Lung (tissue), 13 donors: ENCODE results near the gene ASB18. TPM values are rescaled to one million over a fixed set of nuclear protein-coding genes. Genes with fewer than 3 reads are reported as not detected.

ENCODE experiments used
- ATAC-seq: fragments of 200-7000 bp; cut with Tn5 transposase; one replicate; pipeline ENCODE4 v1.9.1; 2020; ENCODE audit warnings: moderate number of reproducible peaks; ENCODE audit not compliant: insufficient read depth, low FRiP score
- DNase-seq, 3 donors: peaks; one replicate each; pipeline ENCODE4 v3.0.0-alpha.2; 2013 to 2017
- H3K27ac ChIP-seq, 2 donors: one replicate each; pipeline ENCODE4 v1.5.1; 2013; ENCODE audit warnings: mild to moderate bottlenecking in 2 of 2, moderate library complexity in 2 of 2, control low read depth in 1 of 2, inconsistent platforms in 1 of 2, low read depth in 1 of 2, low read length in 1 of 2
- H3K27me3 ChIP-seq, 3 donors: one replicate each; pipeline ENCODE4 v1.5.1; 2013; ENCODE audit warnings: low read length in 2 of 3; ENCODE audit not compliant: control insufficient read depth in 3 of 3, insufficient read depth in 3 of 3
- H3K36me3 ChIP-seq, 4 donors: one replicate each; pipeline ENCODE4 v1.5.1; 2013; ENCODE audit warnings: low read length in 4 of 4, mild to moderate bottlenecking in 1 of 4, moderate library complexity in 1 of 4; ENCODE audit not compliant: control insufficient read depth in 4 of 4, insufficient read depth in 4 of 4
- H3K4me1 ChIP-seq, 5 donors: one replicate each; pipeline ENCODE4 v1.5.1; 2013; ENCODE audit warnings: low read length in 5 of 5, mild to moderate bottlenecking in 2 of 5, moderate library complexity in 1 of 5; ENCODE audit not compliant: control insufficient read depth in 5 of 5, insufficient read depth in 5 of 5
- H3K4me3 ChIP-seq: one replicate; pipeline ENCODE4 v1.5.1; 2013; ENCODE audit warnings: mild to moderate bottlenecking, control low read depth, moderate library complexity
- H3K9ac ChIP-seq, 2 donors: one replicate each; pipeline ENCODE4 v1.5.1; 2013; ENCODE audit warnings: low read length in 2 of 2, control low read depth in 1 of 2; ENCODE audit not compliant: insufficient read depth in 1 of 2
- H3K9me3 ChIP-seq, 4 donors: one replicate each; pipeline ENCODE4 v1.5.1; 2013; ENCODE audit warnings: low read length in 3 of 4, mild to moderate bottlenecking in 1 of 4, moderate library complexity in 1 of 4; ENCODE audit not compliant: control insufficient read depth in 4 of 4, insufficient read depth in 3 of 4
- WGBS, 2 donors: extraction: QIAGEN DNeasy Blood & Tissue Kit; methylation state at CpG; one replicate each; pipeline ENCODE4 v1.1.7; 2013; 5-methylcytosine and 5-hydroxymethylcytosine counted together
- polyA plus RNA-seq, 2 donors: library from polyadenylated mRNA; stranded (reverse); fragments of 200-250 nt; gene quantifications; one replicate each; pipeline ENCODE4 v1.2.1, GENCODE V29; 2013
- small RNA-seq: library from RNA; depleted of rRNA; stranded (forward); fragments of <200 nt; gene quantifications from one replicate; pipeline ENCODE3, GENCODE V24; 2014; ENCODE audit warnings: low replicate concordance
- total RNA-seq, 2 donors: library from RNA; depleted of rRNA in 1 of 2; stranded (reverse); fragments of >200 nt in 1 of 2; gene quantifications; one replicate each; pipeline ENCODE4 v1.2.1, GENCODE V29; 2014 to 2021
- TF ChIP-seq, protein P1 (sequence below): IDR thresholded peaks from 2 replicates; pipeline ENCODE4 v1.5.1; 2012; ENCODE audit warnings: mild to moderate bottlenecking; ENCODE audit errors: control extremely low read depth, extremely low read depth
- donor health status: control.
- donor health status: control.
- donor health status: Bipolar disorder and iron deficiency.
- donor health status: healthy.
- donor health status: DM: yes; HTN: yes; CAD: no.

ASB18 gene
- total and polyA plus RNA-seq, 4 donors: not detected

DNA sequence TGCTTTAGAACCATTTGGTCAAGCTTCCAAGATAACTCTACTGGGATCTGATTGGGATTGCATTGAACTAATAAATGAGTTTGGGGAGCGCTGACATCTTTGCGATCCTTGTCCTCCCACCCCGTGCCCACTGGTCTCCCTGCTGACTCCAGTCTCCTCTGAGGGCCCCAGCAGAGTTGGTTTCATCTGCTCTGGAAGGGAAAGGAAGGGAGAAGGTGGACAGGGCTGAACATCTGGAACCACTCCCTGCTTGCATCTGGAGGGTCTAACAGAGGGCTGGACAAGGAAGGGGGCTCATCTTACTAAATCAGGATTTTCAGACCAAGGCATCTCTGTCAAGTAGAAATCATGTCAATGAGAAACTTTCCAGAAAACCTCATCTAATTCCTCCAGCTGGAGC lies 108.8 kb downstream of the ASB18 start:
- TF ChIP-seq, protein P1, sequence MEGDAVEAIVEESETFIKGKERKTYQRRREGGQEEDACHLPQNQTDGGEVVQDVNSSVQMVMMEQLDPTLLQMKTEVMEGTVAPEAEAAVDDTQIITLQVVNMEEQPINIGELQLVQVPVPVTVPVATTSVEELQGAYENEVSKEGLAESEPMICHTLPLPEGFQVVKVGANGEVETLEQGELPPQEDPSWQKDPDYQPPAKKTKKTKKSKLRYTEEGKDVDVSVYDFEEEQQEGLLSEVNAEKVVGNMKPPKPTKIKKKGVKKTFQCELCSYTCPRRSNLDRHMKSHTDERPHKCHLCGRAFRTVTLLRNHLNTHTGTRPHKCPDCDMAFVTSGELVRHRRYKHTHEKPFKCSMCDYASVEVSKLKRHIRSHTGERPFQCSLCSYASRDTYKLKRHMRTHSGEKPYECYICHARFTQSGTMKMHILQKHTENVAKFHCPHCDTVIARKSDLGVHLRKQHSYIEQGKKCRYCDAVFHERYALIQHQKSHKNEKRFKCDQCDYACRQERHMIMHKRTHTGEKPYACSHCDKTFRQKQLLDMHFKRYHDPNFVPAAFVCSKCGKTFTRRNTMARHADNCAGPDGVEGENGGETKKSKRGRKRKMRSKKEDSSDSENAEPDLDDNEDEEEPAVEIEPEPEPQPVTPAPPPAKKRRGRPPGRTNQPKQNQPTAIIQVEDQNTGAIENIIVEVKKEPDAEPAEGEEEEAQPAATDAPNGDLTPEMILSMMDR: no peak
- ATAC-seq (no peak), DNase-seq (no peak)
- no peak overlapping the region for H3K27ac ChIP-seq
- no peaks in the 10 kb centered on the region for H3K36me3 ChIP-seq
- H3K9me3 ChIP-seq: peaks cover 0 to 15% (median 7%) of the 10 kb centered on the region in 4 donors
- no peak overlapping the region for H3K9ac ChIP-seq
- H3K4me1 ChIP-seq: no peaks in the 10 kb centered on the region
- WGBS, 2 donors: 90 to 95% methylated on average over 3 of the region's 3 CpGs
- no peak overlapping the region for H3K4me3 ChIP-seq
- peaks cover 0 to 45% (median 29%) of the 10 kb centered on the region in 3 donors for H3K27me3 ChIP-seq

DNA sequence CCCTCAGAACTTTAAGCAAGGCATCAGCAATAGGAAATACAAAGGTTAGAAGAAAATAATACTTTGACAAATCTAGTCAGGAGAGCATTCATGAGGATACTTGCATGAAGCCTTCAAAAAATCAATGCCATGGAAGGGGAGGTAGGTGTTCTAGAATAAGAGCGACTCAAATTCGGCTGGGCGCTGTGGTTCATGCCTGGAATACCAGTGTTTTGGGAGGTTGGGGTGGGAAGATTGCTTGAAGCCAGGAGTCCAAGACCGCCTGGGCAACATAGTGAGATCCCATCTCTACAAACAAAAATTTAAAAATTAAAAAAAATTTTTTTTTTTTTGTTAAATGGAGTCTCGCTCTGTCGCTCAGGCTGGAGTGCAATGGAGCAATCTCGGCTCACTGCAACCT lies 117.8 kb downstream of the ASB18 start:
- no peak for DNase-seq

DNA sequence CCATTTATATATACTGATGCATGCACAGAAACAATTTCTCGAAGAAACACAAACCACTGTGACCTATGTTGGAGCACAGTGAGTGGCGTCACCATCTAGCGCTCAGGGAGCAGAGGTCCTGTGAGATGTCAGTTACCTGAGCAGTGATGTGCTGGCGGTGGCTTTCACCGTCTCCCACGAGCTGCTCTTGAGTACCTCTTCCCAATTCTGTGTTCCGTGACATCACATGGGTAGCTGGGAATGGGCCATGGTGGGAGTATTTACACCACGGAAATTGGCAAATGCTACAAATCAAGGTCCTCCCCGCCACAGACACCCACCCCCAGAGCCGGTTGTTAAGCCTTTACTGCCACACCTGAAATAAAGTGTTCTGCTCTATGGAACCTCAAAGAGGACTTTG lies 120.4 kb downstream of the ASB18 start:
- DNase-seq (no peak), ATAC-seq (no peak)
- TF ChIP-seq, protein P1: no peak
- Histone ChIP-seq H3K27me3 (peaks cover 0 to 12% (median 2%) of the 10 kb centered on the region in 3 donors), H3K9ac (no peak overlapping the region), H3K9me3 (peaks cover 0 to 6% (median 0%) of the 10 kb centered on the region in 4 donors), H3K4me1 (no peaks in the 10 kb centered on the region), H3K4me3 (no peak overlapping the region), H3K36me3 (no peaks in the 10 kb centered on the region), H3K27ac (no peak overlapping the region)
- WGBS, 2 donors: 86 to 95% methylated on average over 10 of the region's 10 CpGs

More for the DNA sequence above, 117.8 kb downstream of the ASB18 start:
- Histone ChIP-seq H3K36me3 (no peaks in the 10 kb centered on the region), H3K9ac (no peak overlapping the region), H3K4me1 (no peaks in the 10 kb centered on the region), H3K9me3 (peaks cover 0 to 6% (median 3%) of the 10 kb centered on the region in 4 donors), H3K27ac (no peak overlapping the region), H3K27me3 (peaks cover 0 to 12% (median 5%) of the 10 kb centered on the region in 3 donors), H3K4me3 (no peak overlapping the region)
- 95% methylated on average over 7 of the region's 7 CpGs for WGBS, 2 donors
- no peak for ATAC-seq
- TF ChIP-seq, protein P1: no peak

Small RNAs within 50 kb of the gene (small RNA-seq; reads per million reads assigned to genes)
- not detected for gene RF00019
- not detected for gene RNU1-31P

Other genes starting within 250 kb of the ASB18 start
- not detected for gene GBX2, start 96.0 kb downstream of the ASB18 start, total RNA-seq
- under 1 TPM in 1 of 2 donors, not detected in 1; 0.17 TPM for gene GBX2, start 96.0 kb downstream of the ASB18 start, polyA plus RNA-seq